ENCODE results near the gene SND1.

SND1 gene

DNA sequence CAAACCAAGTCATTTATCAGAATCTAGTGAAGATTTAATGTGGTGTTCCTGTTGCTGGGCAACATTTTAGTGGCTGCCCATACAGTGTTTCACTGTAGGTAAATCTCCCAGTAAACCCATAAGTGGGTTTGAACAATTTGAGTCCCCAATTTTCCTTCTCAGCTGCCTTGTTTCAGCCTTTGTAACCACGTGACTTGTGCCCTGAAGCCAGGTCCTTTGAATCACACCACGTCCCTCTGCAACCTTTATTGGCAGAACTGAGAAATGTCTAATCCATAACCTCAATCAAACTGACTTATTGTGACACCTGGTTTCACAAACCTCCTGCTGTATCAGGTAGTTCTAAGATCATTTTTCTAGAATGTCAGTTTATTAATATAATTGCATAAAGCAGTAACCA lies 30.1 kb downstream of the SND1 start:
- Histone ChIP-seq H3K27me3 (replicated peaks; ENCODE audit: control insufficient read depth, insufficient read depth, low read length, poor library complexity, severe bottlenecking) (no peaks in the 10 kb centered on the region), H3K4me1 (ENCODE audit: control insufficient read depth, insufficient read depth, low read length, poor library complexity, severe bottlenecking) (no peaks in the 10 kb centered on the region), H3K36me3 (ENCODE audit: control insufficient read depth, insufficient read depth, low read length) (peaks cover 11% of the 10 kb centered on the region), H3K9me3 (ENCODE audit: control insufficient read depth, low read length) (no peaks in the 10 kb centered on the region), H3K4me3 (ENCODE audit: insufficient read depth, low read depth, low read length, poor library complexity, severe bottlenecking) (no peak overlapping the region), H3K27ac (ENCODE audit: insufficient read depth, low read length, poor library complexity, severe bottlenecking) (no peak overlapping the region)
- no peak for DNase-seq

DNA sequence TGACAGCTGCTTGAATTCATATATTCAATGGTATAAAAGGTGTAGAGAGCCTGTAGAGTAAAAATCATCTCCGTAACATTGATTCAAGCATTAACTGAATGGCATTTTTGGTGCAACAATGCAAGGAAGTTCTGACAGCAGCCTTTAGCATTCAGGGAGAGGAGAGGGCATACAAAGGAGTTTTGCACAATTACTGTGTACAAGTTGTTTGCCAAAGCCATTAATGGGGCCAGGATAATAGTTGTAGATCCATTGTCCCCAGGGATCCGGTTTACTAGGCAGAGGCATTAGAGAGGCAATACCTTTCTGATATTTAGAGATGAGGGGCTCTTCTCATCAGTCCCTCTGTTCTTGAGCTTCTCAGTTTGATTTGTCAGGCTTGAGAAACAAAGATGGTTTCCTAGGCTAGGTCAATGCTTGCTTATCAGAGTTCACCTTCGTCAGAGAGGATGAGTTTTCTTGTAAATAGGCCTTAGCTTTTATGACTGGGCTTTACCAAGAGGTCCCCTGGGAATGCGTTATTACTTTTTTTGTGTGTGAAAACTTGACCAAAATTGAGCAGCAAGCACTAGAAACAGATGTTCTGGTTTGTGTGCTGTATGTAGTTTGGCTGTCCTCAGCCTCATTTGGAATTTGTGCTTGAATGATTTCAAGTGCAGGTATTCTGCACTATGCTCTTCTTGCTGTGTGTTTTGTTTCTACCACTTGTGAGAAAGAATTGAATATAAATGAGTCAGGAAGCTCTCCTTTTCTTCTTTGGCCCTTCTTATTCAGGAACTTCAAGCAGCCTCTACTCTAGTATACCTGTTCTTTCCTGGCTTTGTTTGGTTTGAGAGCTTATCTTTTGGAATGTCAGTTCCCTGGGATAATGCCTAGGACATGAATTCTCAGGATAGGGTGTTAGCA lies 32.0 kb downstream of the SND1 start:
- H3K4me1 ChIP-seq (ENCODE audit: control insufficient read depth, insufficient read depth, low read length, poor library complexity, severe bottlenecking): no peaks in the 10 kb centered on the region
- H3K36me3 ChIP-seq (ENCODE audit: control insufficient read depth, insufficient read depth, low read length): peaks cover 15% of the 10 kb centered on the region
- DNase-seq: no peak
- no peaks in the 10 kb centered on the region for H3K27me3 ChIP-seq (replicated peaks; ENCODE audit: control insufficient read depth, insufficient read depth, low read length, poor library complexity, severe bottlenecking)
- H3K9me3 ChIP-seq (ENCODE audit: control insufficient read depth, low read length): no peaks in the 10 kb centered on the region
- H3K27ac ChIP-seq (ENCODE audit: insufficient read depth, low read length, poor library complexity, severe bottlenecking): no peak overlapping the region
- no peak overlapping the region for H3K4me3 ChIP-seq (ENCODE audit: insufficient read depth, low read depth, low read length, poor library complexity, severe bottlenecking)

DNA sequence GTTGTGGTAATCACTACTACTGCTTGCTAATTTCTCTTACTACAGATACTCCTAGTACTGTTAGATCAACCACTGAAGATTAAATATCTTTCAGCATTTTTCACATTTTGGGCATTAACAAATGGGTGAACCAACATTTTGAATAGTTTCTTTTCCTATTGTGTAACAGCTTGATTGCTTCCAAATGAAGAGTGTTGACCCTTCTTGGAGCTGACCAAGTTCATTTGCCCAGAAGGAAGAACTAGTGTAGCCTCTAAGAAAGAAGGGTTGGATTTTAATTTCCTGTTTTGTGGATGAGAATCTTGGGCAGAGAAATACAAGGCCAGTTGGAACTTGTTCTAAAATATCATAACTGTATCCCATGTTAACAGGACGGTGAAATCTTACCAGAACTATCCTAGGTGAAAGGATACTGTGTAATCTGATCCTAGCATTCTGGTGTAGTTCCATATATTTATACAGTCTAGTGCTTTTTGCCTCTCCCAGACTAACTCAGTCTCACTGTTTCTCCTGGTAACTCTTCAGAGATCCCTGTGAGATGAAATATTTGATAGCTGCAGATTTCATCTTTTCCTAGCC lies 37.3 kb downstream of the SND1 start:
- Histone ChIP-seq H3K9me3 (ENCODE audit: control insufficient read depth, low read length) (no peaks in the 10 kb centered on the region), H3K36me3 (ENCODE audit: control insufficient read depth, insufficient read depth, low read length) (peaks cover 31% of the 10 kb centered on the region), H3K27ac (ENCODE audit: insufficient read depth, low read length, poor library complexity, severe bottlenecking) (no peak overlapping the region), H3K4me3 (ENCODE audit: insufficient read depth, low read depth, low read length, poor library complexity, severe bottlenecking) (no peak overlapping the region), H3K4me1 (ENCODE audit: control insufficient read depth, insufficient read depth, low read length, poor library complexity, severe bottlenecking) (no peaks in the 10 kb centered on the region), H3K27me3 (replicated peaks; ENCODE audit: control insufficient read depth, insufficient read depth, low read length, poor library complexity, severe bottlenecking) (no peaks in the 10 kb centered on the region)
- DNase-seq: no peak

DNA sequence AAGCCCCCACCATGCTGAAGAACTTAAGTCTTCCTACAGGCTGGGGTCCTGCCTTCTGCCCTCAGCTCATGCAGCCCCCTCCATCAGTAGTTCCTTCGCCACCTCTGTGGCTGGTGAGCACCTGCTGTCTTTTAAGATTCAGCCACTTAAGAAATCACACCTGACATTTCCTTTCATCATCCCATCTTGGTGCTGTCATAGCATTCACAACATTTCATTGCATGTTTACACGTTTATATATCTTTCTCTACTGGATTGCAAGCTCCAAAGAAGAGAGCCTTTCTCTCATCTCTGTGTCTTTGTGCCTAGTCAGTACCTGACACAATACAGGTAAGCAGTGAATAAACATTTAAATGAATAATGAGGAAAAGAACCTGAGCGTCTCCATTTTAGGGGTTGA lies 38.3 kb downstream of the SND1 start:
- Histone ChIP-seq H3K27ac (ENCODE audit: insufficient read depth, low read length, poor library complexity, severe bottlenecking) (no peak overlapping the region), H3K4me1 (ENCODE audit: control insufficient read depth, insufficient read depth, low read length, poor library complexity, severe bottlenecking) (no peaks in the 10 kb centered on the region), H3K4me3 (ENCODE audit: insufficient read depth, low read depth, low read length, poor library complexity, severe bottlenecking) (no peak overlapping the region), H3K36me3 (ENCODE audit: control insufficient read depth, insufficient read depth, low read length) (peaks cover 31% of the 10 kb centered on the region), H3K9me3 (ENCODE audit: control insufficient read depth, low read length) (no peaks in the 10 kb centered on the region), H3K27me3 (replicated peaks; ENCODE audit: control insufficient read depth, insufficient read depth, low read length, poor library complexity, severe bottlenecking) (no peaks in the 10 kb centered on the region)
- no peak for DNase-seq

DNA sequence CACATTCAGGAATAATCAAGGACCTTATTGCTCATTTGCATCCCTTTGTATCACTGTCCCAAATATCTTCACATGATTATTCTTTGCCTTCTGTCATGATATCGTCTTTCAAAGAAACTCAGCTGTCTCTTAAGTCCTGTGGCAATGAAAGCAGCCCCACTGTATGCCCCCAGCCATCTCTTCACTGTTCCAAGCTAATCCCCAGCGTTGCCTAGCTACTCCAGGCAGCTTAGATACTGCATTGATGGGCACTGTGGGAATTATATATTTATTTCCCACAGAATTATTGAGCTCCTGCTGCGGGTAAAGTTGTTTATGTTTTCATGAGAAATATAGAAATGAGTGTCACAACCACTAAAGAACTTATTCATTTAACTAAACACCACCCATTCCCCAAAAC lies 38.8 kb downstream of the SND1 start:
- Histone ChIP-seq H3K36me3 (ENCODE audit: control insufficient read depth, insufficient read depth, low read length) (peaks cover 31% of the 10 kb centered on the region), H3K27ac (ENCODE audit: insufficient read depth, low read length, poor library complexity, severe bottlenecking) (no peak overlapping the region), H3K4me3 (ENCODE audit: insufficient read depth, low read depth, low read length, poor library complexity, severe bottlenecking) (no peak overlapping the region), H3K9me3 (ENCODE audit: control insufficient read depth, low read length) (no peaks in the 10 kb centered on the region), H3K4me1 (ENCODE audit: control insufficient read depth, insufficient read depth, low read length, poor library complexity, severe bottlenecking) (no peaks in the 10 kb centered on the region), H3K27me3 (replicated peaks; ENCODE audit: control insufficient read depth, insufficient read depth, low read length, poor library complexity, severe bottlenecking) (no peaks in the 10 kb centered on the region)
- DNase-seq: no peak

DNA sequence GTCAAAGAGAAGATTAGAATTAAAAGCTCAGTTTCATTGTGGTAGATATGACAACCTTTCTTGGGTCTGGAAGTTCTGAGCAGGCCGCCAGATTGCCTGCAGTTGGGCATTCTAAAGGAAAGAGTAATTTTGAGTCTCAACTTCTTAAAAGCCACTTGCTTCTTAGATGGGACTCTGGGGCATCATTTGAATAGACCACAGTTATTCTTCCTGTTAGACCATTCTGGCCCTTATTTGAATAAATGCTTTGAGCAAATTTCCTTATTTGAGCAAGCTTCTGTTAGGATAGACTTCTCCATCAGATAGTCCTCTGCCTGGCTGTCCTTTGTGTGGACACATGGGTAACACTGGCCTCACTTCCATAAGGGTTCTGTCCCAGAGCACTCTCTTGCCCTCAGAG lies 40.2 kb downstream of the SND1 start:
- DNase-seq: no peak
- no peaks in the 10 kb centered on the region for H3K9me3 ChIP-seq (ENCODE audit: control insufficient read depth, low read length)
- no peak overlapping the region for H3K4me3 ChIP-seq (ENCODE audit: insufficient read depth, low read depth, low read length, poor library complexity, severe bottlenecking)
- peaks cover 24% of the 10 kb centered on the region for H3K36me3 ChIP-seq (ENCODE audit: control insufficient read depth, insufficient read depth, low read length)
- H3K27me3 ChIP-seq (replicated peaks; ENCODE audit: control insufficient read depth, insufficient read depth, low read length, poor library complexity, severe bottlenecking): no peaks in the 10 kb centered on the region
- H3K27ac ChIP-seq (ENCODE audit: insufficient read depth, low read length, poor library complexity, severe bottlenecking): no peak overlapping the region
- H3K4me1 ChIP-seq (ENCODE audit: control insufficient read depth, insufficient read depth, low read length, poor library complexity, severe bottlenecking): no peaks in the 10 kb centered on the region

DNA sequence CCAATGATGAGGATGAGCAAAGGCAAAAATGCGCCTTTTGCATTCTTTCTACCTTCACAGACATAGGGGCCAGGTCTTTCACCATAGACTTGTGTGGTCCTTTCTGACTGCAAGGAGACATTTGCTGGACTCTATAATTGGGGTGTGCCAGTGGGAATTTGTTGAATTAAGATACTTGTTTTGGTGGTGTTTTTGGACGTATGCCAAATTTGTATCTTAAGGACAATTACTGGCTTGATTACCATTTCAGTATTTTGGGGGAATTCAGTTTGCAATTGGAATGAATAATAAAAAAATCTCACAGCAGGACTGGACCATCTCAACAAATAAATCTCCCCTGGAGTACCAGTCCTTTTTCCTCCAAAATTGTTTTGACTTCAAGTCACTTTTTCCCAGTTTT lies 47.9 kb downstream of the SND1 start:
- H3K4me1 ChIP-seq (ENCODE audit: control insufficient read depth, insufficient read depth, low read length, poor library complexity, severe bottlenecking): no peaks in the 10 kb centered on the region
- H3K4me3 ChIP-seq (ENCODE audit: insufficient read depth, low read depth, low read length, poor library complexity, severe bottlenecking): no peak overlapping the region
- H3K27ac ChIP-seq (ENCODE audit: insufficient read depth, low read length, poor library complexity, severe bottlenecking): no peak overlapping the region
- H3K36me3 ChIP-seq (ENCODE audit: control insufficient read depth, insufficient read depth, low read length): peaks cover 55% of the 10 kb centered on the region
- no peak for DNase-seq
- no peaks in the 10 kb centered on the region for H3K27me3 ChIP-seq (replicated peaks; ENCODE audit: control insufficient read depth, insufficient read depth, low read length, poor library complexity, severe bottlenecking)
- no peaks in the 10 kb centered on the region for H3K9me3 ChIP-seq (ENCODE audit: control insufficient read depth, low read length)

DNA sequence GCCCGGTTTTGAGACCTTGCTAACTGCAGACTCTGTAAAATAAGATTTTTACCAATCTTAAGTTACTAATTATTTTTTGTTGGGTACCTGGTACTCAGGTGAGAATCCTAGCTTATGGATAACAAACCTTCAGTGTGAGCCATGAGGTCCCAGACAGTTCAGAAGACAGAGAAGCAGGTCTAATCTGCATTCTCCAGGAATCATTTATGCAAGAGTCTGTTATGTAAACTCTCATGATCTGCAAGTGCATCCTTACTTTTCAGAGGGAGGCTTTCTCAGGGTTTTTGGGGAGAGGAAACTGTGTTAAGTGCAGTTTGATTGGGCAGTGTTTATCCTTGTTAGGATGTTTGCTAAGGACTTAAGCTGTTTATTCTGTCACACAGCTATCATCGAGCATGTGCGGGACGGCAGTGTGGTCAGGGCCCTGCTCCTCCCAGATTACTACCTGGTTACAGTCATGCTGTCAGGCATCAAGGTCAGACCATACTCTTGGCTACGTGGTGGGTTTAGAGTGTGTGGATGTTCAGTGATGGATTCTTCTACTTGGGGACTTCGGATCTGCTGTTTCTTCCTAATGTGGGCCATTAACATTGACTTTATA lies 50.2 kb downstream of the SND1 start:
- no peaks in the 10 kb centered on the region for H3K4me1 ChIP-seq (ENCODE audit: control insufficient read depth, insufficient read depth, low read length, poor library complexity, severe bottlenecking)
- H3K9me3 ChIP-seq (ENCODE audit: control insufficient read depth, low read length): no peaks in the 10 kb centered on the region
- no peaks in the 10 kb centered on the region for H3K27me3 ChIP-seq (replicated peaks; ENCODE audit: control insufficient read depth, insufficient read depth, low read length, poor library complexity, severe bottlenecking)
- H3K36me3 ChIP-seq (ENCODE audit: control insufficient read depth, insufficient read depth, low read length): peaks cover 70% of the 10 kb centered on the region
- no peak for DNase-seq
- H3K4me3 ChIP-seq (ENCODE audit: insufficient read depth, low read depth, low read length, poor library complexity, severe bottlenecking): no peak overlapping the region
- no peak overlapping the region for H3K27ac ChIP-seq (ENCODE audit: insufficient read depth, low read length, poor library complexity, severe bottlenecking)

DNA sequence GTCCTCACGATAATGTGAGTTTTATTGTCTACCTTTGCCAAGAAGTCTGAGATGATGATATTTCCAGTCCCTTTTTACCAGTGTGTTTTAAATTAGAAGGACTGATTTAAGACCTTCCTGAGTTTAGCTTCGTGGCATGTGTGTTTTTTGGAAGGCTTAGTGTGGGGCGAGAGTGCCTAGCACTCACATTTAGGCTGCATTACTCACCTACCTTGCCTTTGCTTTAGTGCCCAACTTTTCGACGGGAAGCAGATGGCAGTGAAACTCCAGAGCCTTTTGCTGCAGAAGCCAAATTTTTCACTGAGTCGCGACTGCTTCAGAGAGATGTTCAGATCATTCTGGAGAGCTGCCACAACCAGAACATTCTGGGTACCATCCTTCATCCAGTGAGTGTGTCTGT lies 50.9 kb downstream of the SND1 start:
- DNase-seq: no peak
- H3K27ac ChIP-seq (ENCODE audit: insufficient read depth, low read length, poor library complexity, severe bottlenecking): no peak overlapping the region
- H3K9me3 ChIP-seq (ENCODE audit: control insufficient read depth, low read length): no peaks in the 10 kb centered on the region
- peaks cover 75% of the 10 kb centered on the region for H3K36me3 ChIP-seq (ENCODE audit: control insufficient read depth, insufficient read depth, low read length)
- no peaks in the 10 kb centered on the region for H3K27me3 ChIP-seq (replicated peaks; ENCODE audit: control insufficient read depth, insufficient read depth, low read length, poor library complexity, severe bottlenecking)
- H3K4me1 ChIP-seq (ENCODE audit: control insufficient read depth, insufficient read depth, low read length, poor library complexity, severe bottlenecking): no peaks in the 10 kb centered on the region
- no peak overlapping the region for H3K4me3 ChIP-seq (ENCODE audit: insufficient read depth, low read depth, low read length, poor library complexity, severe bottlenecking)

DNA sequence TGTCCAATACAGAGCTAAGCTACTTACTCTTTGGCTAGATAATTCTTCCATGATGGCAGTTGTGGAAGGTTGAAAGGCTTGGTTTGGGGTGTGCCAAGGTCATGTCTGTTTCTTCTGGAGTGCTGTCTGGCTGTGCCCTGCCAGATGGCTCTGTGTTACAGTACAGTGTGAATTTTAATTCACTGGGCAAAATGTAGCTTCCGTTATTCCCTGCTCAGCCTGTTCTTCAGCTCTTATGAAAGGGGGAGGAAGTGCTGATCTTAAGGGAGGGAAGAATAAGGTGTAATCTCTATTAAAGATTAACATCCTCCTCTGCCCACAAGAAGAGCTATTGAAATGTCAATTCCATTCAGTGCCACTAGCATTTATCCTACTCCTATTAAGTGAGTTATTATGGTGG lies 52.2 kb downstream of the SND1 start:
- H3K27ac ChIP-seq (ENCODE audit: insufficient read depth, low read length, poor library complexity, severe bottlenecking): no peak overlapping the region
- no peak overlapping the region for H3K4me3 ChIP-seq (ENCODE audit: insufficient read depth, low read depth, low read length, poor library complexity, severe bottlenecking)
- peaks cover 75% of the 10 kb centered on the region for H3K36me3 ChIP-seq (ENCODE audit: control insufficient read depth, insufficient read depth, low read length)
- H3K9me3 ChIP-seq (ENCODE audit: control insufficient read depth, low read length): no peaks in the 10 kb centered on the region
- H3K4me1 ChIP-seq (ENCODE audit: control insufficient read depth, insufficient read depth, low read length, poor library complexity, severe bottlenecking): no peaks in the 10 kb centered on the region
- DNase-seq: no peak
- H3K27me3 ChIP-seq (replicated peaks; ENCODE audit: control insufficient read depth, insufficient read depth, low read length, poor library complexity, severe bottlenecking): no peaks in the 10 kb centered on the region
